ENCODE measurements around the gene ATP10B.
"Not testable (repeated sequence)": the region's sequence is repeated elsewhere in the genome, so short reads cannot be mapped to it uniquely, and the experiment has no call there.

The ATP10B gene

DNA sequence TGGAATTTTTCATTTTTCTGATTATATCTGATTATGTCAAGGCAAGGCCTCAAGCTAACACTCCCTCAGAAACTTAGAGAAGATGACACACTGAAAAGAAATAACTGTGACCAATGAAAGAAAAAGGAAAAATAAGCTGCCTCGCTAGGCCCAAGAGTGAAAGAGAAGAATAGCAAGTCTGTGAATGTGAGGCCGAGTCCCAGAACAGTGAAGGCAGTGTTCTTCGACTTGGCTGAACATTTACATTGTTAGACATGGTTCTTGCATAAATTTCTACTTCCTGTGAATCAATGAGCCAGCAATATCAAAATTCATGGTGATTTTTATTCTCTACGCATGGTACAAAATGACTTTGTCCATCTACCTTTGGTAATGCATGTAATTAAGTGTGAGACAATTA, at the start of gene ATP10B:
ATP10B (minus strand) TSS at position 163 of the 400 bp plus-strand sequence. CDS start 164,137 bp downstream, outside the sequence.
- DNase-seq: no peak

DNA sequence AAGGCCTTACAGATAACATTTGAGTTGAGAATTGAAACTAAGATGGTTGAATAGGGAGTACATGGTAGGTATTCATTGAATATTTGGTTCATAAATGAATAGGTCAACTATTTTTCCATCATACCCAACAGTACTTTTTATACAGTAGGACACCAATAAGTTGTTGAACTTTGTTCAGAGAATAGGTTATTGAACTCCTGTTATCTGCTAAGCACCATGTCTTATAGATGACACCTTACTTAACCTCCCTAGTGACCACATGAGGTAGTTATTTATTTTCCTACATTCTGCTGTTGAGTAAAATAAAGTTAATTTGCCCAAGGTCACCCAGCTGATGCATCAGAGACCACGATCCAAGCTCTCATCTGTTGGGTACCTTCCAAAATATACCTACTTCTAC, 49.6 kb upstream of the ATP10B start:
- DNase-seq: no peak

DNA sequence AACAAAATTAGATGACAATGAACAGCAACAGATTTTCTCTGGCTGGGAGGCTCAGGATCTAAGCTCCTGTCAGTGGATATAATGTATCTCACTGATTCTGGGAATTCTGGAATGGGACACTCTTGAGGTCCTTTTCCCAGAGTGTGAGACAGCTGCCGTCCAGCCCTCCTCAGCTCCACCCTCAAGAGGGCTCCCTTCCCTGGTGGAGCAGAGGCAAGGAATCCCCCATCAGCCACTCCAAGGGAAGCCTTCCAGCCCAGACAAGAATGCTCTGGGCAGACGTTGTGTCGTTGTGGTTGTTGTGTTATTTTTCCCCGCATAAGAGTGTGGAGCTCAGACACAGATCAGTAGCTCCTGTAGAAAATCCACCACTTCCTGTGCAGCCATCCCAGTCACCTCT, 47.7 kb upstream of the ATP10B start:
- no peak for DNase-seq

DNA sequence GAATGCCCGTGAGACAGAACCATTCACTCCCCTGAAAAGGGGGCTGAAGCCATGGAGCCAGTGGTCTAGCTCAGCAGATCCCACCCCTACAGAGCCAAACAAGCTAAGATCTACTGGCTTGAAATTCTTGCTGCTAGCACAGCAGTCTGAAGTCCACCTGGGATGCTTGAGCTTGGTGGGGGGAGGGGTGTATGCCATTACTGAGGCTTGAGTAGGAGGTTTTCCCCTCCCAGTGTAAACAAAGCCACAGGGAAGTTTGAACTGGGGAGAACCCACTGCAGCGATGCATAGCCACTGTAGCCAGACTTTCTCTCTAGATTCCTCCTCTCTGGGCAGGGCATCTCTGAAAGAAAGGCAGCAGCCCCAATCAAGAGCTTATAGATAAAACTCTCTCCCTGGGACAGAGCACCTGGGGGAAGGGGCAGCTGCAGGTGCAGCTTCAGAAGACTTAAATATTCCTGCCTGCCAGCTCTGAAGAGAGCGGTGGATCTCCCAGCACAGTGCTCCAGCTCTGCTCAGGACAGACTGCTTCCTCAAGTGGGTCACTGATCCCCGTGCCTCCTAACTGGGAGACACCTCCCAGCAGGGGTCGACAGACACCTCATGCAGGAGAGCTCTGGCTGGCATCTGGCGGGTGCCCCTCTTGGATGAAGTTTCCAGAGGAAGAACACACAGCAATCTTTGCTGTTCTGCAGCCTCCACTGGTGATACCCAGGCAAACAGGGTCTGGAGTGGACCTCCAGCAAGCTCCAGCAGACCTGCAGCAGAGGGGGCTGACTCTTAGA, 41.4 kb upstream of the ATP10B start:
- DNase-seq: not testable (repeated sequence)

GRCh38 chr5:160887780-160888179, 35.8 kb upstream of the ATP10B start:
- no peak for DNase-seq

DNA sequence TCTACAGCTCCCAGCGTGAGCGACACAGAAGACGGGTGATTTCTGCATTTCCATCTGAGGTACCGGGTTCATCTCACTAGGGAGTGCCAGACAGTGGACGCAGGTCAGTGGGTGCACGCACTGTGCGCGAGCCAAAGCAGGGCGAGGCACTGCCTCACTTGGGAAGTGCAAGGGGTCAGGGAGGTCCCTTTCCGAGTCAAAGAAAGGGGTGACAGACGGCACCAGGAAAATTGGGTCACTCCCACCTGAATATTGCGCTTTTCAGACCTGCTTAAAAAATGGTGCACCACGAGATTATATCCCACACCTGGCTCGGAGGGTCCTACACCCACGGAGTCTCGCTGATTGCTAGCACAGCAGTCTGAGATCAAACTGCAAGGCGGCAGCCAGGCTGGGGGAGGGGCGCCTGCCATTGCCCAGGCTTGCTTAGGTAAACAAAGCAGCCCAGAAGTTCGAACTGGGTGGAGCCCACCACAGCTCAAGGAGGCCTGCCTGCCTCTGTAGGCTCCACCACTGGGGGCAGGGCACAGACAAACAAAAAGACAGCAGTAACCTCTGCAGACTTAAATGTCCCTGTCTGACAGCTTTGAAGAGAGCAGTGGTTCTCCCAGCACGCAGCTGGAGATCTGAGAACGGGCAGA, 21.7 kb upstream of the ATP10B start:
- not testable (repeated sequence) for DNase-seq

GRCh38 chr5:160869989-160870521, 18.0 kb upstream of the ATP10B start:
- DNase-seq: no peak

GRCh38 chr5:160867976-160868375, 16.0 kb upstream of the ATP10B start:
- no peak for DNase-seq

DNA sequence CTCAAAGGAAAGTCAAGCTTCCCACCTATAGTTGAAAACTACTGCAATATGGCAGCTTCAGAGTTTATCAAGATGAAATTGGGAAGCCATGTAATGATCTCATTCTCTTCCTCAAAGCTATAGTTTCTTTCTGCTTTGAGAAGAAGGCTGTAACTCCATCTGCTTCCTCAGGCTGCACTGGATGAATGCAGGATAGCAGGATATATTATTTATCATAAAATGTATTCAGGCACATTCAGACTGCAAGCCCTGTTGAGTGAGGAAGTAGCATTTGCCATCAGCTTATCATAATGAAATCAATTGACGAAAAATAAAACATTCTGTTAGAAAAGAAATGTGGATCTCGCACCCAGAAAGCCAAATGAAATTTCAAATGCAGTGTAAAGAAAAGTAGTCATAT, 560 bp downstream of the ATP10B start:
- no peak for DNase-seq

GRCh38 chr5:160850421-160850820, 1.6 kb downstream of the ATP10B start:
- DNase-seq: no peak

GRCh38 chr5:160847526-160848085, 4.4 kb downstream of the ATP10B start:
- no peak for DNase-seq

- no peak for DNase-seq
Observed at GRCh38 chr5:160846642-160847041, 5.4 kb downstream of the ATP10B start.

GRCh38 chr5:160844177-160844576, 7.8 kb downstream of the ATP10B start:
- DNase-seq: no peak

- no peak for DNase-seq
Observed at GRCh38 chr5:160843240-160843639, 8.8 kb downstream of the ATP10B start.

DNA sequence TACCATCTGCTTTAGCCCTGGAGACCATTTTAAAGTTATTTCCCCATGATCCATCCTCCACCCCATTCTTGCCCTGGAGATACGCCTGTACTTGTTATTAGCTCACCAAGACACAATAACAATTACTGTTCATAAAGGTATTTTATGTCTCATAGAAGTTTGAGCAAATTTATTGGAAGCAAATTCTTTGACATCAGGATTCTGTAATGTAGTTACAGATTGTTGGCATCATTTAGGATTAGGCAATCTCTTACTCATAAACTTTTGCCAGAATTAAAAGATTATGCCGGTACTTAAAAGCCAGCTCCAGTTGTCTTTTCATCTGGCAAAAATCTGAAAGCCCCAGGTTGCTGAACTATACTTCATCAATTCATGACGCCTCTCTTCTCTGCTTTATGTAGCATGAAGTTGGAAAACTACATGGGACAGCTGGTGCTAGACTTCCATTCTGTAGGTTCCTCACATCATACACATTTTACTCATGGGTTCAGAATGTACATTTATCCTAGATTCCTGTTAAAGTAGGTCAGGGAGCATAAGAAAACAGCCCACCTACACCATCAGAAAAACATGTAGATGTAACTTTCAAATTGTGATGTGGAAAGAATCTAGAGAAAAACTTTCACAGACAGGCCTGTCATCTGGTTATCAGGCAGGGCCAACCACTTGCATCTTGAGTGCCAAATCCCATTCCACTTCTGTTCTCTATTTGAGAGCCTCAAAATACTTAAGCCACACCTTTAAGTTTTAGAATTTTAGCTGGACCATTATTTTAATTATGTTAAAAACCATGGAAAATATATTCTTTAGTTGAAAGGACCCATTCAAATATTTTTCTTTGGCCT, 14.0 kb downstream of the ATP10B start:
- DNase-seq: no peak

GRCh38 chr5:160837211-160837610, 14.8 kb downstream of the ATP10B start:
- no peak for DNase-seq

DNA sequence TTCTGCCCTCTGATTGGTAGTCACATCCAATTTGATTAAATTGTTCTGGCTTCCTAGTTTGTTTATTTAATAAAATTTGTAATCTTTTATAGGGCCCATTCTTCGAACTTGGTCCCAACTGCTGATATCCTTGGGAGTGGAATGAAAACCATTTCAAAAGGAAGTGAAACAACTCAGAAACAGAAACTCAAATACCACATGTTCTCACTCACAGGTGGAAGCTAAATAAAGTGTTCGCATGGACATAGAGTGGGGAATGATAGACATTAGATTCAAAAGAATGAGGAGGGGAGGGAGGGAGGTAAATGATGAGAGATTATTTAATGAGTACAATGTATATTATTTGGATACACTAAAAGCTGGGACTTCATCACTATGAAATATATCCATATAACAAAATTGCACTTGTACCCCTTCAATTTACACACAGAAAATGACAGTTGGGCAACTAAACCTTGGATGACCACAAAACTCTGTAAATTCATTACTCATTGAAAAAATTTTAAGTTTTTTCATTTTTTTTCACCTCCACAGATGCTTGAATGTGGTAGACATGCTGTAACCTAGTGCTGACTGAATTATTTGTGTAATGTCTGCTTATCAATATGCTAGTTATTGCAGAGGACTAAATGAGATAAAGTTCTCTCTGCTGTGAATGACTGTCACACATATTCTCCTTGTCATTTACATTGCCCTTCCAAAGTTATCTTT, 16.0 kb downstream of the ATP10B start:
- DNase-seq: no peak

DNA sequence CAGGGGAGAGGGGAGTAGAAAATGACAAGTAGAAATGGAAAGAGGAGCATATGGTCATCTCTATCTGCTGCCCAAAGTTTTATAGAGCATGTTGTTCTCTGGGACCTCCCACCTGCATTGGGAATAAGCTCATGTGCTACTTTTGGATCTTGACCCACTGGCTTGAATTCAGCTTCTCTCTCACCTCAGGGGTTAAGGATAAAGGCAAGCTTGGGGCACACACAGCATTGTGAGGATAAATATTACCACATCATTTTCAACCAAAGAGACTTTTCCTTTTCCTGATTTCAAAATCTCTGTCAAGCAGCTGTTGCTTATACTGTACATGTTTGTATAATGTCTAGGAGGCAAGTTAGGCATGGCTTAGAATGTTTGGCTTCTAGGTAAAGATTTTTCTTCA, 16.6 kb downstream of the ATP10B start:
- no peak for DNase-seq

- no peak for DNase-seq
Observed at GRCh38 chr5:160833806-160834205, 18.2 kb downstream of the ATP10B start.

GRCh38 chr5:160831801-160832200, 20.2 kb downstream of the ATP10B start:
- DNase-seq: no peak

DNA sequence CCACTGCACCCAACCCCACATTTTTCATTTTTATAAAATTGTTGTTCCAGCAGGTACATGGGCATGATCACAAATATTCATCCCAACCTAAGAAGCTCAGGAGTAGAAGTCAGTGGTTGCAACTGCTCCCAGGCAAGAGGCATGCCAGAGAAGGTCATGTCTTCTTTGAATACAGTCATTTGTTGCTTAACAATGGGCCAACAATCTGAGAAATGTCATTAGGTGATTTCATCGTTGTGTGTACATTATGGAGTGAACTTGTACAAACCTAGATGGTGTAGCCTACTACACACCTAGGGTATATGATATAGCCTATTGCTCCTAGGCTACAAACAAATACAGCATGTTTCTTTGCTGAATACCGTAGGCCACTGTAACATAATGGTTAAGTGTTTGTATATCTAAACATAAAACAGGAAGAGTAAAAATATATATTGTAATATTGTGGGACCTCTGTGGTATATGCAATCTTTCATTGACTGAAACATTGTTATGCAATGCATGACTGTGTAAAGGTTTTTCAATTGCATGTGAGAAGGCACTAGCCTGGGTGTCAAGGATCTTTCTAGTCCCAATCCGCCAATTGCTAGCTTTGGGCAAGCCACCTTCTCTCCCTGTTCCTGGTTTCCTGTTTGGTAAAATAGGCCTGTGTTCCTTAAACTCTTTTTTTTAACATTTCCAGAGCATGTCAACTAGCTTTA, 27.6 kb downstream of the ATP10B start:
- no peak for DNase-seq

GRCh38 chr5:160812996-160813395, 39.0 kb downstream of the ATP10B start:
- DNase-seq: not testable (repeated sequence)
